GM18873 (cell line): ENCODE results near the gene C19orf44.
"Not testable (repeated sequence)": the region's sequence is repeated elsewhere in the genome, so short reads cannot be mapped to it uniquely, and the experiment has no call there.

Experiments used
- ATAC-seq: cut with Tn5 transposase; IDR thresholded peaks from one replicate; pipeline ENCODE4 v1.9.1; 2021; ENCODE audit warnings: mild to moderate bottlenecking, moderate library complexity, moderate number of reproducible peaks; ENCODE audit not compliant: unreplicated experiment, low FRiP score

The C19orf44 gene

GRCh38 chr19:16466802-16467427, 29.3 kb upstream of the C19orf44 start:
- not testable (repeated sequence) for ATAC-seq

- ATAC-seq = no peak
These were observed 28.6 kb upstream of the C19orf44 start for GRCh38 chr19:16467581-16467980.

- ATAC-seq = no peak
These were observed 25.7 kb upstream of the C19orf44 start for GRCh38 chr19:16470541-16470910.

GRCh38 chr19:16470911-16471811, 25.0 kb upstream of the C19orf44 start:
- peak; percentile 15 for ATAC-seq

GRCh38 chr19:16472559-16472899, 23.7 kb upstream of the C19orf44 start:
- ATAC-seq = not testable (repeated sequence)

DNA sequence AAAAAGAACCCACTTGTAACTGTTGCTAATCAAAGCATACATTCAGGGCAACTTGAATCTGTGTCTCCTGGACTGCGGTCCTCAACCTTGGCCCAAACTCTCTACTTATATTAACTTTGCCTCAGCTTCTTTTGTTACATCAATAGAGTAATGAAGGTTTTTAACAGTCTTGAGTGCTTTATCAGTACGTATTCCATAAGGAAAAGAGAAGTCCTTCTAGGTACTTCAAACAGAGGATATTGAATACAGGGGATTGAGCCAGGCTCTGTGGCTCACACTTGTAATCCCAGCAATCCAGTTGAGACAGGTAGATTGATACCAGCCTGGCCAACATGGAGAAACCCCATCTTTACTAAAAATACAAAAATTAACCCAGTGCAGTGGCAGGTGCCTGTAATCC, 23.2 kb upstream of the C19orf44 start:
- ATAC-seq = no peak

DNA sequence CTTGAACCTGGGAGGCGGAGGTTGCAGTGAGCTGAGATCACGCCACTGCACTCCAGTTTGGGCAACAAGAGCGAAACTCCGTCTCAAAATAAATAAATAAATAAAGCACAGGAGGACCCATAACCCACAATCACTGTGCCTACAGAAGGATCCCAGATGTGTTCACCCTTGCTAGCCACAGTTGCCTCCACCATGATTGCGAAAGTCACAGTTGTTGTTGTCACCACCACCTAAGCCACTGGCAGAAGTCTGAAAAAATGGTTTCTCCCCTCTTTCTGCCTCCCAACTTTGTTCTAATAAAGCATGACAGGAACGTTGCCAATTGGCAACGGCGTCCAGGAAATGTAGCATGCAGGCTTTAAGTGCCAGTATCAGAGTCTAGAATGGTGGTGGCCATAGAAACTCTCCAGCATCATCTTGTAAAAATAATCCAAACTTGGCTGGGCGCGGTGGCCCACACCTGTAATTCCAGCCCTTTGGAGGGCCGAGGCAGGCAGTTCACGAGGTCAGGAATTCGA, 22.3 kb upstream of the C19orf44 start:
- ATAC-seq = no peak

GRCh38 chr19:16476401-16476800, 19.8 kb upstream of the C19orf44 start:
- ATAC-seq = no peak

- ATAC-seq = no peak
These were observed 18.9 kb upstream of the C19orf44 start for GRCh38 chr19:16477311-16477710.

DNA sequence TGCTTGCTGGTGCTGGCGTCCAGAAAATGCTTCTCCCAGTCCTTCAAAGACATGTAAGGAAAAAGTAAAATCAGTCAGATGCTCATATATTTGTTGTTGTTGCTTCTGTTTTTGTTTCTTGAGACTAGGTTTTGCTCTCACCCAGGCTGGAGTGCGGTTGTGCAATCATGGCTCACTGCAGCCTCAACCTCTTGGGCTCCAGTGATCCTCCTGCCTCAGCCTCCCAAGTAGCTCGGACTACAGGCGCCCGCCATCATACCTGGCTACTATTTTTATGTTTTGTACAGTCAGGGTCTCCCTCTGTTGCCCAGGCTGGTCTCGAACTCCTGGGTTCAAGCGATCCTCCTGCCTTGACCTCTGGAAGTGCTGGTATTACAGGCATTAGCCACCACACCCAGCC, 13.4 kb upstream of the C19orf44 start:
- ATAC-seq = no peak

DNA sequence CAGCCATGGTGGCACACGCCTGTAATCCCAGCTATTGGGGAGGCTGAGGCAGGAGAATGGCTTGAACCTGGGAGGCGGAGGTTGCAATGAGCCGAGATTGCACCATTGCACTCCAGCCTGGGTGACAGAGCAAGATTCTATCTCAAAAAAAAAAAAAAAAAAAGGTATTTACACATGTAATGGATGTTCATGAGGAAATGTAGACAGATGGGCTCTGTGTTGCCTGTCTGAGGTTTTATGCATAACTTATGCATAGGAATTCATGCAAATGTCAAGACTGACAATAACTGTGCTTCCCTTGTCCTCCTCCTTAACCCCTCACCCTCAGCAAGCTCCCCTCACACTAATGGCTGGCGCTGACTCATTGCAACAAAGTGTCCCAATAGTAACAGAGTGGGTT, 9.7 kb upstream of the C19orf44 start:
- ATAC-seq = not testable (repeated sequence)

GRCh38 chr19:16496613-16496983, 404 bp downstream of the C19orf44 start:
- no peak for ATAC-seq

GRCh38 chr19:16497042-16497441, 848 bp downstream of the C19orf44 start:
- ATAC-seq = no peak

GRCh38 chr19:16497837-16498236, 1.6 kb downstream of the C19orf44 start:
- ATAC-seq = no peak

DNA sequence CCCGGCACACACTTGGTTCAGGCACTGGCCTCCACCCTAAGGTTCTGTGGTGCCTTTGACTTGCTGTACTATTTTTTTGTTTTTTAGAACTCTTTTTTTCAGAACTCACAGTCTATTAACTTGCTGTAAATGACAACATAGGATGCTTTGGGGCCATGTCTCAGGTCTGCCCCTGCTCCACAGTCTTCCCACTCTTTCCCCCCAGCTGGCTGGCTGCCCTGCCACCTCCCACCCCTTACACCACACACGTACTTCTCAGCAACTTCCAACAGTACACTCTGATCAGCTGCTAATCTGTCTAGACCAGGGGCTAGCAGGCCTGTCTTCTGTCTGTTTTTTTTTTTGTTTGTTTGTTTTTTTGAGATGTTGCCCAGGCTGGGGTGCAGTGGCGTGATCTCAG, 8.1 kb downstream of the C19orf44 start:
- no peak for ATAC-seq

- ATAC-seq = not testable (repeated sequence)
These were observed 10.0 kb downstream of the C19orf44 start for GRCh38 chr19:16506161-16506560.

DNA sequence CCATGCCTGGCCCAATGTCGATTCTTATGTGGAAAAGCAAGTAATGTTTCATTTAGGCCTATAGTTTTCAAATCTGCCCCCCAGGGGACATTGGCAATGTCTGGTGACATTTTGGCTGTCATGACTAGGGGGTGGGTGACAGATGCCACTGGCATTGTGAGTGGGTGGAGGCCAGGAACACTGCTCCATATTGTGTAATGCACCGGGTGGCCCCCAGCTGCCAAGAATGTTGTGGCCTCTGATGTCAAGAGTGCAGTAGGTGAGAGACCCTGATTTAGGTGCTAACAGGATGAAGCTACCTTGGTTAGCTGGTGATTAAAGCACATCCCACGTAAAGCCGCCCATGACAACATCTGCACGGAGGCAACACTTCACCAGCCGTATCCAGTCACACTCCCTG, 10.8 kb downstream of the C19orf44 start:
- no peak for ATAC-seq

- ATAC-seq = no peak
These were observed 12.4 kb downstream of the C19orf44 start for GRCh38 chr19:16508546-16508945.

DNA sequence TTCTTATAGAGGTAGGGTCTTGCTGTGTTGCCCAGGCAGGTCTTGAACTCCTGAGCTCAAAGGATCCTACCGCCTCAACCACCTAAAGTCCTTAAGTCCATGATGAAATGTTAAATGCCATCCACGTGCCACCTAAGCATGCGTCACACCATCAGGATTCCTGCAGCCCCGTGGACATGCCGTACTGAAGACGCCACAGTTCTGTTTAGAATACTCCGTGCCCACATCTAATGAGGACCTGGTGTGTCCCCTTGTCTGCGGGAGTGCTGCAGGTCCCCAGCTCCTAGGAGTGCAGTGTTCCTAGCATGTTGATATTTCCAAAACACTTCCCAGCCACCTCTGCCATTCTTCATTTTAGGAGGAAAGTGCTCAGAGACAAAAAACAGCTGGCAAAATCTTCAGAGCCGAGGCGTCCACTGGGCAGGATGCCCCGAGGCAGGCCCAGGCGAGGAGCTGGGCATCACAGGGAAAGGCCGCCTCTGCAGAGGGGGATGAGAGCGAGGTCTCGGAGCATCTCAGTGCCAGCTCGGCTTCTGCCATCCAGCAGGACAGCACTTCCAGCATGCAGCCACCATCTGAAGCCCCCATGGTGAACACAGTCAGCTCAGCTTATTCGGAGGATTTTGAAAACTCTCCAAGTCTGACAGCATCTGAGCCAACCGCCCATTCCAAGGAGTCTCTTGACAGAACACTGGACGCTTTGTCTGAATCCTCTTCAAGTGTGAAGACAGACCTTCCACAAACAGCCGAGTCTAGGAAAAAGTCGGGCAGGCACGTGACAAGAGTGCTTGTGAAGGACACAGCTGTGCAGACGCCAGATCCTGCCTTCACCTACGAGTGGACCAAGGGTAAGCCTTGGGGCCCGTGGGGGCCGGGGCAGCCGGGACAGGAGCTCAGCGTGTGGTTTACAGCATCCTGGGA, 13.2 kb downstream of the C19orf44 start:
- no peak for ATAC-seq

DNA sequence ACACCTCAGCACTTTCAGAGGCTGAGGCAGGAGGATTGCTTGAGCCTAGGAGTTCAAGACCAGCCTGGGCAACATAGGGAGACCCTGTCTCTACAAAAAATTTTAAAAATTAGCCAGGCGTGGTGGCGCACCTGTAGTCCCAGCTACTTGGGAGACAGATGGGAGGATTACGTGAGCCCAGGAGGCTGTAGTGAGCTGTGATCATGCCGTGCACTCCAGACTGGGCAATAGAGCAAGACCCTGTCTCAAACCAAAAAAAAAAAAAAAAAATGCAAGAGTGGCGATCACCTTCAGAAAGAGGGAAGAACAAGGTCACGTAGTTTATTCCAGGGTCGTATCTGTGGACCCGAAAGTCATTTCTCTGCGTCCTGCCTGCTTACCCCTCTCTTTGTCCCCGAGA, 16.4 kb downstream of the C19orf44 start:
- ATAC-seq = not testable (repeated sequence)
